ENCODE data around the gene PAK4.
"Not testable (repeated sequence)": the region's sequence is repeated elsewhere in the genome, so short reads cannot be mapped to it uniquely, and the experiment has no call there.

Gene PAK4

GRCh38 chr19:39207293-39207836 is 81.8 kb downstream of the PAK4 start:
- no peak for DNase-seq (ENCODE audit: low spot score)

DNA sequence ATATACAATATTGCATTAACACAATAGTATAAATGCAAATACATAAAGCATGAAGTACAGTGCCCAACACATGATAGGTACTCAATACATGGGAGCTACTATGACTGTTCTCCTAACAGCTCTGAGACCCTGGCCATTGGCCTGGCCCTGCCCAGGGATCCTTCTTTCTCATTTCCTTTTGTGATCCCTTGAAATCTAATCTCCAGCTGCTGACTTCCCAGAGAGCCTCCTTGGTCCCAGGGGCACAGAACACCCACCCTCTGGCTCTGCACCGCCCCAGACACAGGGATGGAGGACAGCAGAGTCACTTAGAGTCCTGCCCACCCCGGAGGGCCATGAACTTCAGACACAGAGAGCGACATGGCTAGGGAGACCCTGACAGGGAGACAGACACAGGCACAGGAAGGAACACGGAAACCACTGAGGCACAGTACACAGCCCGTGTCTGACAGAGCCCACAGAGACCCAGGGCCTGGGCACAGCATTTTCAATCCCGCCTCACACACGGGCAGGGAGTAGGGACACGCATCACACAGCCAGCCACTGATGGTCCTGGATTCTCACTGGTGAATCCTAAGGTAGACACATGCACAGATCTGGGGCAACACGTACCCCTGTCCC is 82.7 kb downstream of the PAK4 start:
- no peak for DNase-seq (ENCODE audit: low spot score)

GRCh38 chr19:39209196-39209595 is 83.6 kb downstream of the PAK4 start:
- DNase-seq (ENCODE audit: low spot score) = no peak

DNA sequence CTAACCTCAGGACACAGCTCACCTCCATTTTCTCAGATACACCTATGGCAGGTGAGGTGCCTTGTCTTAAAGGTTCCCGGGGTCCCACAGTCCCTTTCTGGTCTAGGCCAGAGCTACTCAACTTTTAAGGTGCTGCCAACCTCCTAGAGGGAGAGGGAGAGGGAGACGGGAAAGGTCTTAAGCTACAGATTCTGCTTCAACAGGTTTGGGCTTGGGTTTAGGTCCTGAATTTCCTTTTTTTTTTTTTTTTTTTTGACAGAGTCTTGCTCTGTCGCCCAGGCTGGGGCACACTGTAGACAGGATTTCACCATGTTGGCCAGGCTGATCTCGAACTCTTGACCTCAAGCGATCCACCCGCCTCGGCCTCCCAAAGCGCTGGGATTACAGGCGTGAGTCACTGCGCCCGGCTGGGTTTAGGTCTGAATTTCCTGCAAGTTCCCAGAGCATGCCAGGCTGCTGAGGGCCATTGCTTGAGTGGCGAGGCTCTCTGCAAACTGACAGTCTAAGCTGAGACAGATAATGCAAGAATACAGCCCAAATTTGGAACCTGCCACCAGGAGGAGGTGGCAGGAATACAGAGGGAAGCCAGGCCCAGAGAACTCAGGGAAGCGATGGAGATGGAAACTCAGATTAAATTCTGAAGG is 86.3 kb downstream of the PAK4 start:
- DNase-seq (ENCODE audit: low spot score) = no peak

- DNase-seq (ENCODE audit: low spot score) = no peak
These were observed 86.8 kb downstream of the PAK4 start for GRCh38 chr19:39212375-39212742.

GRCh38 chr19:39215323-39215722 is 89.7 kb downstream of the PAK4 start:
- not testable (repeated sequence) for DNase-seq (ENCODE audit: low spot score)

DNA sequence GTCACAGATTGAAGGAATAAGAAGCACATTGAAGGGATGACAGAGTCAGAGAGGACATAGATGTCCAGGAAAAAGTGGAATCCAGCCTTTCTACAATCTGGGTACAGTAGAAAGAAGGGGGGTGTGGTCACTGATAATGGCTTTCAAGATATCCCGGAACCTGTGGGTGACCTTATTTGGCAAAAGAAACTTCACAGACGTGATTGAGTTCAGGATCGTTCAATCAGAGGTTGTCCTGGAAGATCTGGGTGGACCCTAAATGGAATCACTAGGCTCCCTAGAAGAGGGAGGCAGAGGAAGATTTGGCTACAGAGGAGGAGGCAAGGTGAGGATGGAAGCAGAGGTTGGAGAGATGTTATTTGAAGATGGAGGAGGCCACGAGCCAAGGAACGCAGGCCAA is 91.5 kb downstream of the PAK4 start:
- DNase-seq (ENCODE audit: low spot score) = no peak

GRCh38 chr19:39218230-39219007 is 92.8 kb downstream of the PAK4 start:
- no peak for DNase-seq (ENCODE audit: low spot score)

DNA sequence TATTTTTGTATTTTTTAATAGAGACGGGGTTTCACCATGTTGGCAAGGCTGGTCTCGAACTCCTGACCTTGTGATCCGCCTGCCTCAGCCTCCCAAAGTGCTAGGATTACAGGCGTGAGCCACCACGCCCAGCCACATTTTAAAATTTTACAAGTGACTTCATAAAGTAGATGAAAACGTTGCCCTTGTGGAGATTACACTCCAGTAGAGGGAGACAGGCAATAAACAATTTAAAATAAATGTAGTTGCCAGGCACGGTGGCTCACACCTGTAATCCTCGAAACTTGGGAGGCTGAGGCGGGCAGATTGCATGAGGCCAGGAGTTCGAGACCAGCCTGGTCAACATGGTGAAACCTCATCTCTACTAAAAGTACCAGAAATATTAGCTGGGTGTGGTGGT is 93.5 kb downstream of the PAK4 start:
- not testable (repeated sequence) for DNase-seq (ENCODE audit: low spot score)

DNA sequence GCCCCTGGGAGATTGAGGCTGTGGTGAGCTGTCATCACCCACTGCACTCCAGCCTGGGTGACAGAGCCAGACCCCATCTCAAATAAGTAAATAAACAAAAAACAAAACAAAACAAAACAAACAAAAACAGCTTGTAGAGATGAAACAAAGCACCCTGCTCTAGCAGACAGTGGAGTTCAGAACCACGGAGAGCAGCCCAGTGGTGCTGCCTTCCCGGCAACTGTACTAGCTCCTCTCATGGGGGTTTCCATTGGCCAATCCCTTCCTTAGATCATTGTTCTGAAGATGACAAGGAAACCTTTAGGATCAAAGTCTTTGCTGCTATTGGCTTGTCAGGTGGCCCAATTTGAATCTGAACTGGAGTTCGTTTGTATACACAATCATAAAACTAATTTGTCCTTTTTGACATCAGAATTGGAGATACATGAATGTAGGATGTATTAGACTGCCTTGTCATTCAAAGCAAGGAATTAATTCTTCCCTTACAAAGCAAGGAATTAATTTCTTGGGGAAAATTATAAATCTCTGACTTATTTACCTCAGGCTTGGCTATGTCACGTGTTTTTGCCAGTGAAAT is 98.2 kb downstream of the PAK4 start:
- DNase-seq (ENCODE audit: low spot score) = peak; percentile 55

- no peak for DNase-seq (ENCODE audit: low spot score)
These were observed 99.3 kb downstream of the PAK4 start for GRCh38 chr19:39224910-39225309.

All from GM03348 (cell line).